Lower leg skin (tissue), 4 donors: ENCODE results near the gene MGMT. TPM values are rescaled to one million over a fixed set of nuclear protein-coding genes. Genes with fewer than 3 reads are reported as not detected.
A peak's percentile ranks its signal among the peaks of the same experiment; 100 is the strongest.

ENCODE experiments used
- DNase-seq, 2 donors: peaks; one replicate each; pipeline ENCODE4 v3.0.0-alpha.2; 2019; ENCODE audit warnings: low spot score in 2 of 2
- H3K4me3 ChIP-seq: fragments of 200-600 bp; sonication (generic); 2 replicates; pipeline ENCODE4 v1.5.1; 2017; ENCODE audit warnings: mild to moderate bottlenecking, low read depth; ENCODE audit not compliant: poor library complexity, severe bottlenecking
- POLR2A ChIP-seq, 2 donors: fragments of 450-650 bp; IDR thresholded peaks; one replicate each; pipeline ENCODE4 v1.6.1; 2016 to 2017; ENCODE audit warnings: antibody characterized with exemption in 2 of 2, mild to moderate bottlenecking in 1 of 2, moderate library complexity in 1 of 2
- WGBS, 2 donors: methylation state at CpG; one replicate each; pipeline ENCODE4 v1.1.5; 2018; 5-methylcytosine and 5-hydroxymethylcytosine counted together
- intact Hi-C: fragments of 100-400 bp; cut with DNase I; formaldehyde crosslinking; loops from one replicate; pipeline ENCODE4 v1.15.0; 2023; ENCODE audit warnings: low total_unique reads
- total RNA-seq, 4 donors: library from RNA; depleted of rRNA; stranded (reverse); fragments of >200 nt; gene quantifications; one replicate each; pipeline ENCODE4 v1.1.0, GENCODE V29; 2016
- TF ChIP-seq, protein P1 (sequence below), 3 donors: fragments of 450-650 bp; IDR thresholded peaks; one replicate each; pipeline ENCODE4 v1.5.1; 2016; ENCODE audit warnings: antibody characterized with exemption in 3 of 3, mild to moderate bottlenecking in 3 of 3, moderate library complexity in 2 of 3

Gene MGMT
- total RNA-seq, 4 donors from 2014 or later, result 13.1 to 38.7 (median 29.2) TPM

DNA sequence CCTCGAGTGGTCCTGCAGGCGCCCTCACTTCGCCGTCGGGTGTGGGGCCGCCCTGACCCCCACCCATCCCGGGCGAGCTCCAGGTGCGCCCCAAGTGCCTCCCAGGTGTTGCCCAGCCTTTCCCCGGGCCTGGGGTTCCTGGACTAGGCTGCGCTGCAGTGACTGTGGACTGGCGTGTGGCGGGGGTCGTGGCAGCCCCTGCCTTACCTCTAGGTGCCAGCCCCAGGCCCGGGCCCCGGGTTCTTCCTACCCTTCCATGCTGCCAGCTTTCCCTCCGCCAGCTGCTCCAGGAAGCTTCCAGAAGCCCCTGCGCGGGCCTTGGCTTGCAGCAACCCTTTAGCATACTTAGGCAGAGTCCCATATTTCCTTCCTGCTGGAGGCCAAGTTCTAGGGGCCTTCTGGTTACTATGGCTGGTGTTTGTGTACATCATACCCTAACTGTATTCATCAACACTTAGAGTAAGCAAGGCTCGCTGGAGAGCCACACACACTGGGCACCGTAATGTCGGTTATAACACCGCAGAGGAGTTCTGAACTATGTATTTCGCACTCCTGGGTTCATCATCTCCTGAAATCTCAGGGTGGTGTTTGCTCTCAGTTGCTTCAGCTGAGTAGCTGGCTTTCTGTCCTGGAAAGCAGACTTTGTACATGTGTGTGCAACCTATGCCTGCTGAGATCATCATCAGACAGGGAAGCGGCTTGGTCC is 471 bp downstream of the MGMT start:
- no peak for DNase-seq
- intact Hi-C loops, result no loop called here
- 27 to 37% methylated on average over 13 to 17 of the region's 25 CpGs for WGBS, 2 donors
- no peak for TF ChIP-seq POLR2A (IDR thresholded peaks at IDR 0.05)
- TF ChIP-seq, protein P1, sequence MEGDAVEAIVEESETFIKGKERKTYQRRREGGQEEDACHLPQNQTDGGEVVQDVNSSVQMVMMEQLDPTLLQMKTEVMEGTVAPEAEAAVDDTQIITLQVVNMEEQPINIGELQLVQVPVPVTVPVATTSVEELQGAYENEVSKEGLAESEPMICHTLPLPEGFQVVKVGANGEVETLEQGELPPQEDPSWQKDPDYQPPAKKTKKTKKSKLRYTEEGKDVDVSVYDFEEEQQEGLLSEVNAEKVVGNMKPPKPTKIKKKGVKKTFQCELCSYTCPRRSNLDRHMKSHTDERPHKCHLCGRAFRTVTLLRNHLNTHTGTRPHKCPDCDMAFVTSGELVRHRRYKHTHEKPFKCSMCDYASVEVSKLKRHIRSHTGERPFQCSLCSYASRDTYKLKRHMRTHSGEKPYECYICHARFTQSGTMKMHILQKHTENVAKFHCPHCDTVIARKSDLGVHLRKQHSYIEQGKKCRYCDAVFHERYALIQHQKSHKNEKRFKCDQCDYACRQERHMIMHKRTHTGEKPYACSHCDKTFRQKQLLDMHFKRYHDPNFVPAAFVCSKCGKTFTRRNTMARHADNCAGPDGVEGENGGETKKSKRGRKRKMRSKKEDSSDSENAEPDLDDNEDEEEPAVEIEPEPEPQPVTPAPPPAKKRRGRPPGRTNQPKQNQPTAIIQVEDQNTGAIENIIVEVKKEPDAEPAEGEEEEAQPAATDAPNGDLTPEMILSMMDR (IDR thresholded peaks at IDR 0.05), result no peak
- H3K4me3 ChIP-seq, result peak overlapping the region; percentile 57

- no peak for TF ChIP-seq POLR2A (IDR thresholded peaks at IDR 0.05)
- TF ChIP-seq, protein P1 (IDR thresholded peaks at IDR 0.05), result no peak
- WGBS, 2 donors, result 92 to 94% methylated on average over 9 of the region's 9 CpGs
- DNase-seq, result no peak
- H3K4me3 ChIP-seq, result no peak overlapping the region
- intact Hi-C loops, result no loop called here
Observed at GRCh38 chr10:129468187-129468586, 1.1 kb downstream of the MGMT start.

DNA sequence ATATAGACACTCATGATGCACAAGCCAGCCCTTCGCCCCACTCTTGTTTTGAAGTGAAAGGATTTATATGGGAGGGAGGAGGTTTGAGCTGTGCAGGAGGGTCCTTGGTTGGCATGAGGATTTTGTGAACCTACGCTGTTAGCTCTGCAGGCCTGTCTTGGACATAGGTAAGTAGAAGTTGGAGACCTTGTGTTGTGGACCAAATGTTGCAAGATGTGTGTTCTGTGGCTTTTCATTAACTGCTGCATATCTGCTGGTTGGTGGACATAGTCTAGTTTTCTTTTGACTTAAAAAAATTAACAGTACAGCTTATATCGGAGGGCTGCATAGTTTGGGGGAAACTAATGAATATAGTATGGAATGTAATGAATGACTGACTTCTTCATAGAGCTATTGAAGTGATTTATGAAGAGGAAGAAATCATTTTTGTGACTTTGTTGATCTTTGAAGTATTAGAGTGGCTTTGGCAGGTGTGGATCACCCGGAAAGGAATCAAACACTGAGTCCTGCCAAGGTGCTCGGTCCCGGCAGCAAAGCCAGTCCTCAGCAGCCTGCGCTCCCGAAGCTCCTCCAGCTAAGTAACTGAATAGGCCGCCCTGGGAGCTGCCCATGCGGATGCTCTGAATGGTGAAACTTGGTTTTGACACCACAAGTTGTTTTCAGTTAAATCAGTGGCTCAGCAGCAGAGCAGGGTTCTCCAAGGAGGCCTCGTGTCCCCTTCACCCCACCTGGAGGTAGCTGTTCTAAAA is 3.2 kb downstream of the MGMT start:
- intact Hi-C loops, result no loop called here
- H3K4me3 ChIP-seq, result no peak overlapping the region
- WGBS, 2 donors, result 72 to 75% methylated on average over 11 of the region's 11 CpGs
- TF ChIP-seq, protein P1 (IDR thresholded peaks at IDR 0.05), result no peak
- DNase-seq, result no peak

GRCh38 chr10:129471447-129472175 is 4.6 kb downstream of the MGMT start:
- WGBS, 2 donors, result 94 to 96% methylated on average over 16 of the region's 16 CpGs
- TF ChIP-seq, protein P1 (IDR thresholded peaks at IDR 0.05), result no peak
- TF ChIP-seq POLR2A (IDR thresholded peaks at IDR 0.05), result no peak
- no peak overlapping the region for H3K4me3 ChIP-seq
- intact Hi-C loops, result no loop called here
- DNase-seq, result peak in 1 of 2 donors; percentile 48

DNA sequence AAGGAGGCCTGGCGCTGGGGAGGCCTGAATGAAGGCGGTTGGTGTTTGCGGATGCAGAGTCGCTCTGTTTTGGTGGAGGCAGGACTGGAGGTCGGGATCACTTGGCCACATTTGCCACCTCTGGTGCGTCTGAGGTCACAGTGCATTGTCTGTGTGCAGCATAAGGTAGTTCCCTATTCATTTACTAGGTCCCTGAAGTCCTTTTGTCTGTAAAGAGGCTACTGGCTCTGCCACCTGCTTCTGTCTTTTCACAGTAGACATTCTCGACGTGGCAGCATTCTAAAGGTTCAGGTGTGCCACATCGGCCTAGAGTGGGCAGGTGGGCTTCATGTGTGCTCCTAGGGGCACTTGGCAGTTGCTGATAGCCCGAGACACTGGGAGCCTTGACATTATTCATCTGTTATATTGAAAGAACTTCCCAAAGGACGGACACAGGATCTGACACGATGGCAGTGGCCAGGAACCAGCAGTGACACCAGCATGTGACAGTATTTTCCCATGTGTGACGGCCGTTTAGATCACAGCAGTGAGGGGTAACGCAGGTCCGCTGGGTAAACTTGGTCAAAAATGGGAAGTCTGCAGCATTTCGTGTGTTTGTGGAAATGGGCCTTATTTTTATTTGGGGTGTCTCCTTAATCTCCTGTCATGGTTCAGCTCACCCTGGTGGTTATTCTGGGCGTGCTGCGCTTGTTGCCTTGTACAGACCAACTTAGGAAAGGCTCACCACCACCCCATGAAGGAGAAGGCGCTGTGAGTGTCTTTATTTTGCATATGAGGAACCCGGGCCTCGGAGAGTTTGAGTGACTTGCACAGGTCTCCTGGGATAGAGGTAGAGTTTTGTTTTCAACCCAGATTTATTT is 5.9 kb downstream of the MGMT start:
- WGBS, 2 donors, result 94 to 95% methylated on average over 22 of the region's 22 CpGs
- intact Hi-C loops, result no loop called here
- TF ChIP-seq, protein P1 (IDR thresholded peaks at IDR 0.05), result no peak
- TF ChIP-seq POLR2A (IDR thresholded peaks at IDR 0.05), result no peak
- no peak for DNase-seq
- H3K4me3 ChIP-seq, result no peak overlapping the region
